HEK293 (cell line): ENCODE measurements around the gene DIP2C.

ENCODE experiments used
- CTCF ChIA-PET: fragments of 350-600 bp; formaldehyde crosslinking; extraction: SDS; loops from one replicate; lab custom pipeline; 2021; ENCODE audit warnings: antibody characterized with exemption; lab: Yijun Ruan, JAX
- POLR2A ChIA-PET: fragments of 300-600 bp; formaldehyde crosslinking; extraction: SDS; loops from one replicate; lab custom pipeline; 2020; ENCODE audit warnings: antibody characterized with exemption, inconsistent platforms; lab: Yijun Ruan, JAX
- H3K27ac ChIP-seq: fragments of 200-500 bp; sonication (Bioruptor generic); 2 replicates; pipeline ENCODE4 v1.5.1; 2014; ENCODE audit warnings: low read depth, low read length, control low read depth, inconsistent platforms; ENCODE audit errors: extremely low read depth
- H3K36me3 ChIP-seq, 2 experiments: fragments of 200-500 bp in 1 of 2; sonication (Bioruptor generic) in 1 of 2; 1 replicate in 1 of 2; 2 replicates in 1 of 2; pipeline ENCODE4 v1.5.1; 2014 to 2017; ENCODE audit warnings: inconsistent platforms in 2 of 2, low read length in 2 of 2; ENCODE audit not compliant: control insufficient read depth in 2 of 2, insufficient read depth in 1 of 2
- H3K4me1 ChIP-seq: fragments of 200-500 bp; sonication (Bioruptor generic); 2 replicates; pipeline ENCODE4 v1.5.1; 2014; ENCODE audit warnings: mild to moderate bottlenecking, low read length, inconsistent platforms; ENCODE audit not compliant: control insufficient read depth, insufficient read depth
- H3K4me3 ChIP-seq: 2 replicates; pipeline ENCODE4 v1.5.1; 2011; ENCODE audit warnings: low read depth, mild to moderate bottlenecking, control low read depth, low read length, moderate library complexity
- H3K9me3 ChIP-seq: fragments of 200-500 bp; sonication (Bioruptor generic); 2 replicates; pipeline ENCODE4 v1.5.1; 2014; ENCODE audit warnings: low read depth, low read length, inconsistent platforms; ENCODE audit not compliant: control insufficient read depth, insufficient read depth
- CTCF ChIP-seq: fragments of 450-650 bp; formaldehyde crosslinking; IDR thresholded peaks from 2 replicates; pipeline ENCODE4 v1.5.1; 2016; ENCODE audit warnings: missing biosample characterization, missing genetic modification characterization
- GLI2 ChIP-seq: fragments of 450-650 bp; formaldehyde crosslinking; IDR thresholded peaks from 2 replicates; pipeline ENCODE4; 2017; ENCODE audit warnings: missing biosample characterization, missing genetic modification characterization, low read depth, borderline replicate concordance
- HIC1 ChIP-seq: fragments of 450-650 bp; formaldehyde crosslinking; IDR thresholded peaks from 2 replicates; pipeline ENCODE4 v1.5.1; 2016; ENCODE audit warnings: missing biosample characterization, missing genetic modification characterization
- HOXA7 ChIP-seq: sonication (generic); formaldehyde crosslinking; IDR thresholded peaks from 2 replicates; pipeline ENCODE4 v1.8.1; 2022; ENCODE audit warnings: missing genetic modification reagents, borderline replicate concordance
- HOXD13 ChIP-seq: sonication (generic); formaldehyde crosslinking; IDR thresholded peaks from 2 replicates; pipeline ENCODE4 v1.8.0; 2022; ENCODE audit warnings: missing genetic modification reagents, borderline replicate concordance
- MZF1 ChIP-seq: fragments of 450-650 bp; formaldehyde crosslinking; IDR thresholded peaks from 2 replicates; pipeline ENCODE4 v1.5.1; 2017; ENCODE audit warnings: missing biosample characterization, missing genetic modification characterization, borderline replicate concordance
- SCRT2 ChIP-seq: fragments of 450-650 bp; formaldehyde crosslinking; IDR thresholded peaks from 2 replicates; pipeline ENCODE4 v1.5.1; 2016; ENCODE audit warnings: missing biosample characterization, missing genetic modification characterization
- SETDB1 ChIP-seq: IDR thresholded peaks from one replicate; pipeline ENCODE4 v1.6.1; 2017; ENCODE audit warnings: mild to moderate bottlenecking, low read length, moderate library complexity, mixed read lengths; ENCODE audit not compliant: insufficient read length
- ZNF114 ChIP-seq: fragments of 450-650 bp; formaldehyde crosslinking; IDR thresholded peaks from 2 replicates; pipeline ENCODE4 v1.5.0; 2017; ENCODE audit warnings: missing biosample characterization, missing genetic modification characterization
- ZNF133 ChIP-seq: fragments of 450-650 bp; formaldehyde crosslinking; IDR thresholded peaks from 2 replicates; pipeline ENCODE4 v1.5.1; 2016; ENCODE audit warnings: missing biosample characterization, missing genetic modification characterization
- ZNF19 ChIP-seq: fragments of 450-650 bp; formaldehyde crosslinking; IDR thresholded peaks from 2 replicates; pipeline ENCODE4; 2016; ENCODE audit warnings: missing biosample characterization, missing genetic modification characterization, low read depth
- ZNF2 ChIP-seq: fragments of 450-650 bp; formaldehyde crosslinking; IDR thresholded peaks from 2 replicates; pipeline ENCODE4 v1.5.1; 2016; ENCODE audit warnings: missing biosample characterization, missing genetic modification characterization
- ZNF211 ChIP-seq: fragments of 450-650 bp; formaldehyde crosslinking; IDR thresholded peaks from 2 replicates; pipeline ENCODE4 v1.5.1; 2016; ENCODE audit warnings: low read depth, missing biosample characterization, missing genetic modification characterization
- ZNF214 ChIP-seq: fragments of 450-650 bp; formaldehyde crosslinking; IDR thresholded peaks from 2 replicates; pipeline ENCODE4 v1.5.1; 2017; ENCODE audit warnings: missing biosample characterization, mild to moderate bottlenecking, missing genetic modification characterization, borderline replicate concordance
- ZNF223 ChIP-seq: fragments of 450-650 bp; formaldehyde crosslinking; IDR thresholded peaks from 2 replicates; pipeline ENCODE4 v1.5.1; 2016; ENCODE audit warnings: missing biosample characterization, missing genetic modification characterization
- ZNF426 ChIP-seq: fragments of 450-650 bp; formaldehyde crosslinking; IDR thresholded peaks from 2 replicates; pipeline ENCODE4 v1.5.1; 2017; ENCODE audit warnings: missing biosample characterization, missing genetic modification characterization, mild to moderate bottlenecking, inconsistent platforms, moderate library complexity
- ZNF544 ChIP-seq: fragments of 450-650 bp; formaldehyde crosslinking; IDR thresholded peaks from 2 replicates; pipeline ENCODE4 v1.5.0; 2017; ENCODE audit warnings: missing biosample characterization, missing genetic modification characterization
- ZNF555 ChIP-seq: fragments of 450-650 bp; formaldehyde crosslinking; conservative IDR thresholded peaks from 2 replicates; pipeline ENCODE4 v1.5.1; 2017; ENCODE audit warnings: missing biosample characterization, mild to moderate bottlenecking, missing genetic modification characterization, inconsistent platforms
- ZNF558 ChIP-seq: fragments of 450-650 bp; formaldehyde crosslinking; IDR thresholded peaks from 2 replicates; pipeline ENCODE4 v1.5.1; 2016; ENCODE audit warnings: missing biosample characterization, missing genetic modification characterization
- ZNF610 ChIP-seq: fragments of 450-650 bp; formaldehyde crosslinking; IDR thresholded peaks from 2 replicates; pipeline ENCODE4 v1.5.1; 2016; ENCODE audit warnings: missing biosample characterization, missing genetic modification characterization, borderline replicate concordance
- ZNF624 ChIP-seq: fragments of 450-650 bp; formaldehyde crosslinking; IDR thresholded peaks from 2 replicates; pipeline ENCODE4 v1.5.1; 2017; ENCODE audit warnings: missing biosample characterization, missing genetic modification characterization
- ZNF626 ChIP-seq: fragments of 450-650 bp; sonication (Bioruptor Pico); formaldehyde crosslinking; IDR thresholded peaks from 2 replicates; pipeline ENCODE4 v1.5.1; 2018; ENCODE audit warnings: missing biosample characterization, missing genetic modification characterization, inconsistent platforms
- ZNF692 ChIP-seq: fragments of 450-650 bp; formaldehyde crosslinking; IDR thresholded peaks from 2 replicates; pipeline ENCODE4 v1.5.1; 2016; ENCODE audit warnings: missing biosample characterization, missing genetic modification characterization
- ZNF707 ChIP-seq: fragments of 450-650 bp; formaldehyde crosslinking; IDR thresholded peaks from 2 replicates; pipeline ENCODE4 v1.5.1; 2016; ENCODE audit warnings: missing biosample characterization, missing genetic modification characterization
- ZNF768 ChIP-seq: fragments of 450-650 bp; formaldehyde crosslinking; IDR thresholded peaks from 2 replicates; pipeline ENCODE4 v1.5.1; 2018; ENCODE audit warnings: missing biosample characterization, mild to moderate bottlenecking, missing genetic modification characterization
- ZNF785 ChIP-seq: fragments of 450-650 bp; formaldehyde crosslinking; IDR thresholded peaks from 2 replicates; pipeline ENCODE4 v1.5.1; 2016; ENCODE audit warnings: missing biosample characterization, missing genetic modification characterization

Gene DIP2C

GRCh38 chr10:533611-534010 lies 155.9 kb downstream of the DIP2C start:
- no peak for TF ChIP-seq ZNF692 (tag by site-specific recombination)
- TF ChIP-seq ZNF19 = no peak
- no peak for TF ChIP-seq SCRT2 (tag by site-specific recombination)
- no peak for TF ChIP-seq MZF1 (tag by site-specific recombination)
- TF ChIP-seq GLI2 (tag by site-specific recombination) = no peak
- TF ChIP-seq ZNF133 (tag by site-specific recombination) = no peak
- TF ChIP-seq ZNF2 (tag by site-specific recombination) = no peak
- no peak for TF ChIP-seq ZNF426
- TF ChIP-seq ZNF610 (tag by site-specific recombination) = no peak
- TF ChIP-seq ZNF555 (tag by site-specific recombination) = no peak
- no peak for TF ChIP-seq ZNF214 (tag by site-specific recombination)
- Histone ChIP-seq H3K4me1 (no peaks in the 10 kb centered on the region), H3K4me3 (no peak overlapping the region), H3K27ac (no peak overlapping the region), H3K36me3 (no peaks in the 10 kb centered on the region), H3K9me3 (no peaks in the 10 kb centered on the region)
- POLR2A ChIA-PET = no interaction called here
- CTCF ChIA-PET = interaction anchor here (0.5 to 0.6 kb wide), 2 partner anchors 21 to 171 kb away, joined by 3 to 7 read pairs; no protein-coding TSS in a partner anchor

DNA sequence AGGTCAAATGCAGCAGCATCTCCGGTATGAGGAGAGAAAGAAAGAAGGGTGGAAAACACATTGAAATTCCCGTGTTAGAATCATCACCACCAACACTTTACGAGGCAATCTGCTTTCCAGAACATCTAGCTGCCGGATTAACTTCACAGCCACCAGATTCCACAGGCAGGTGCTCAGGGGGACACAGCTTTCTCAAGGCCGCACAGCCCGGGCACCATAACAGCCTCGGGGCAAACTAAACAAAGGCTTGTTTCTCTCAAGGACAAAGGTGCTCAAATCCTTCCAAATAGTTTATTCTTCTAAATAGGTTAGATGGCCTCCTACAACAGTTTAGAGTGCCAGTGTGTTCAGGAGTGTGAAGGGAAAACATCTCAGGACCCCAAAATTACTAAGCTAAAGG lies 156.3 kb downstream of the DIP2C start:
- TF ChIP-seq SETDB1 (no peak), HOXD13 (CRISPR knock-in tag) (no peak), CTCF (tag by site-specific recombination) (no peak), ZNF114 (tag by site-specific recombination) (no peak), ZNF223 (tag by site-specific recombination) (no peak), ZNF558 (tag by site-specific recombination) (no peak), HOXA7 (no peak), ZNF785 (no peak), ZNF544 (tag by site-specific recombination) (no peak), ZNF626 (tag by site-specific recombination) (no peak), ZNF211 (tag by site-specific recombination) (no peak), ZNF707 (tag by site-specific recombination) (no peak), ZNF768 (tag by site-specific recombination) (no peak), ZNF624 (no peak), HIC1 (tag by site-specific recombination) (no peak)
- no peaks in the 10 kb centered on the region for H3K4me1 ChIP-seq
- POLR2A ChIA-PET = no interaction called here
- no peak overlapping the region for H3K4me3 ChIP-seq
- H3K27ac ChIP-seq = no peak overlapping the region
- no peaks in the 10 kb centered on the region for H3K36me3 ChIP-seq
- CTCF ChIA-PET = interaction anchor here (0.5 to 0.6 kb wide), 3 partner anchors 14 to 171 kb away, joined by 3 to 7 read pairs (median 4); no protein-coding TSS in a partner anchor
- no peaks in the 10 kb centered on the region for H3K9me3 ChIP-seq
